Kidney (tissue), 14 donors: ENCODE data around the gene SLC16A9. TPM values are rescaled to one million over a fixed set of nuclear protein-coding genes. Genes with fewer than 3 reads are reported as not detected.
"Not testable (repeated sequence)": the region's sequence is repeated elsewhere in the genome, so short reads cannot be mapped to it uniquely, and the experiment has no call there.

Experiments
- DNase-seq, 5 donors: peaks; one replicate each; pipeline ENCODE4 v3.0.0-alpha.2; 2013 to 2020
- FAIRE-seq: peaks from 2 replicates; lab custom pipeline; 2012; peaks lifted over from hg19 to GRCh38; lab: Jason Lieb, UNC
- H3K27ac ChIP-seq, 2 donors: one replicate each; pipeline ENCODE4 v1.7.0; 2013; ENCODE audit warnings: low read depth in 2 of 2, low read length in 2 of 2, inconsistent platforms in 1 of 2
- H3K27me3 ChIP-seq: one replicate; pipeline ENCODE4 v1.7.1; 2013; ENCODE audit warnings: low read length, inconsistent platforms; ENCODE audit not compliant: control insufficient read depth, insufficient read depth
- H3K36me3 ChIP-seq, 3 donors: one replicate each; pipeline versions ENCODE4 v1.7.0 to v1.7.1; 2013; ENCODE audit warnings: low read length in 3 of 3, control low read depth in 1 of 3, inconsistent platforms in 1 of 3; ENCODE audit not compliant: insufficient read depth in 3 of 3, control insufficient read depth in 2 of 3
- H3K4me1 ChIP-seq, 3 donors: one replicate each; pipeline versions ENCODE4 v1.7.0 to v1.7.1; 2013; ENCODE audit warnings: low read length in 3 of 3, inconsistent platforms in 1 of 3, low read depth in 1 of 3; ENCODE audit not compliant: control insufficient read depth in 2 of 3, insufficient read depth in 2 of 3
- H3K4me3 ChIP-seq, 3 donors: one replicate each; pipeline versions ENCODE4 v1.7.0 to v1.8.1; 2013; ENCODE audit warnings: low read length in 3 of 3, control low read depth in 1 of 3, inconsistent platforms in 1 of 3
- H3K9ac ChIP-seq, 3 donors: one replicate each; pipeline versions ENCODE4 v1.7.0 to v1.7.1; 2013; ENCODE audit warnings: low read length in 3 of 3, control low read depth in 1 of 3, inconsistent platforms in 1 of 3
- H3K9me3 ChIP-seq, 3 donors: one replicate each; pipeline versions ENCODE4 v1.7.0 to v1.7.1; 2013; ENCODE audit warnings: low read length in 3 of 3, control low read depth in 1 of 3, inconsistent platforms in 1 of 3; ENCODE audit not compliant: control insufficient read depth in 2 of 3, insufficient read depth in 1 of 3
- CTCF ChIP-seq: IDR thresholded peaks from 3 replicates; pipeline ENCODE4 v1.5.1; 2012; ENCODE audit warnings: mild to moderate bottlenecking, moderate library complexity, borderline replicate concordance; ENCODE audit not compliant: insufficient read depth; ENCODE audit errors: extremely low read depth
- intact Hi-C: fragments of 100-400 bp; cut with DNase I; formaldehyde crosslinking; loops from one replicate; pipeline ENCODE4 v1.11.1; 2022
- polyA plus RNA-seq: library from polyadenylated mRNA; stranded (reverse); fragments of 350-450 nt; fragmentation: Illumina TruSeq; extraction: RNeasy Lipid Tissue Mini Kit (QIAGEN cat#74804); gene quantifications from one replicate; pipeline ENCODE4 v1.2.3, GENCODE V29; 2014; ENCODE audit warnings: low read depth, low replicate concordance; ENCODE audit not compliant: insufficient read depth
- total RNA-seq: library from RNA; stranded (reverse); fragmentation: NEBNext Ultra II Directional; extraction: Animal tissue kit (Norgen Biotek cat#: 25700); gene quantifications from one replicate; pipeline ENCODE4 v1.2.1, GENCODE V29; 2021
- donor health status: control.
- donor health status: control.
- donor health status: control.
- donor health status: control.
- donor health status: control.
- donor health status: DM: yes; HTN: yes; CAD: no.
- donor health status: Normal renal cell carcinoma (clear cell type).

The SLC16A9 gene
- total and polyA plus RNA-seq, 2 donors from 2014 or later = 15.5 to 91.1 TPM

DNA sequence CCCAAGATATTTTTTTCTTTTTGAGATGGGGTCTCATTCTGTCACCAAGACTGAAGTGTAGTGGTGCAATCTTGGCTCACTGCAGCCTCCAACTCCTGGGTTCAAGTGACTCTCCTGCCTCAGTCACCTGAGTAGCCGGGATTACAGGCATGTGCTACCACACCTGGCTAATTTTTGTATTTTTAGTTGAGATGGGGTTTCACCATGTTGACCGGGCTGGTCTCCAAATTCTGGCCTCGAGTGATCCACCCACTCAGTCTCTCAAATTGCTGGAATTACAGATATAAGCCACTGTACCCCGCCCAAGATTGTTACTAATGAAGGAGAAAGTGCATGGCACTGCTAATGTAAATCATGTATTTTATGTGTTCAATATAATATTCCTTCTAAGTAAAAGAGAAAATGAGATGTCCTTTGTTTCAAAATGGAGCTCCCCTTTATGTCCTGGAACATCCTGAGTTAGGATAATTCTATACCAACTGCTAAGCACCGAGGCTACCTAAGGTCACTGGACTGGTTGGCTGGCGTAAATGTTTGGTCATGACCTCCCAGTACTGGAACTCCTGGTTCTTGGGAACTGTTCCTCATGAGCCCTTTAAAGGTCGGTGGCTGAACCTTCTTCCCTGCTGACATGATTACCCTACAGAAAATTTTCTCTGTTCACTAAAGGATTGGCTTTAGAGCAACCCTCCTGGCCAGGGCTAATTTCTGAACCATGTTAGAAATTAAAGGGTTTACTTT, 59.9 kb downstream of the SLC16A9 start:
- Histone ChIP-seq H3K4me1 (peaks cover 0 to 8% (median 3%) of the 10 kb centered on the region in 3 donors), H3K9me3 (no peaks in the 10 kb centered on the region), H3K27me3 (no peaks in the 10 kb centered on the region), H3K9ac (no peak overlapping the region), H3K4me3 (no peak overlapping the region), H3K36me3 (peaks cover 0 to 4% (median 0%) of the 10 kb centered on the region in 3 donors), H3K27ac (no peak overlapping the region)
- no peak for TF ChIP-seq CTCF
- DNase-seq (no peak), FAIRE-seq (no peak)
- intact Hi-C loops = no loop called here

DNA sequence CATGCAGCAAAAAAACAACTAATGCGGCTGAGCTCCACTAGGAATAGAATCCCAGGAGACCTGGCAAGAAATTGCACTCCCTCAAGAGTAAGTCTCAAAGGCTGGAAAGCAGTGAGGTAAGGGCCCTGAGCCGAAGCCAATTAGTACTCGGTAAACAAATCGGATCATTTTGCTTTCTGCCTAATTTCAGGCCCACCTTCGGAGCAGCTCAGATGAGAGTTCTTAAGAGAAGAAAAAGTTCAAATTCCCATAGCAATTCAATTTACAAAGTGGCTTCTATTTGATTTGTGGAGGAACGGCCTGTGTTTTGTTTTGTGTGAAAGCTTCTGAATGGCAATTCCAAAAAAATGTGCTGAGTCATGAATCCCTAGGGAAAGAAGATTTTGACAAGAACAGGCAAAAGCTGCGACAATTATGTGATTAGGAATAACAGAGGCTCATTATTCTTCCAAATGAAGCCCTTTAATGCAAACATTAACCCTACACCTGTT, 60.9 kb downstream of the SLC16A9 start:
- no peaks in the 10 kb centered on the region for H3K27me3 ChIP-seq
- FAIRE-seq = no peak
- H3K9me3 ChIP-seq = no peaks in the 10 kb centered on the region
- no peak overlapping the region for H3K4me3 ChIP-seq
- no peak for DNase-seq
- no peak overlapping the region for H3K27ac ChIP-seq
- no peak overlapping the region for H3K9ac ChIP-seq
- peaks cover 0 to 4% (median 0%) of the 10 kb centered on the region in 3 donors for H3K36me3 ChIP-seq
- intact Hi-C loops = no loop called here
- no peak for TF ChIP-seq CTCF
- peaks cover 0 to 8% (median 3%) of the 10 kb centered on the region in 3 donors for H3K4me1 ChIP-seq

- Histone ChIP-seq H3K36me3 (no peaks in the 10 kb centered on the region), H3K4me1 (peaks cover 0 to 8% (median 3%) of the 10 kb centered on the region in 3 donors), H3K27ac (no peak overlapping the region), H3K4me3 (no peak overlapping the region), H3K9me3 (no peaks in the 10 kb centered on the region), H3K9ac (no peak overlapping the region), H3K27me3 (no peaks in the 10 kb centered on the region)
- intact Hi-C loops = no loop called here
- no peak for TF ChIP-seq CTCF
- DNase-seq (no peak), FAIRE-seq (no peak)
Observed at GRCh38 chr10:59644841-59645240, 64.8 kb downstream of the SLC16A9 start.

DNA sequence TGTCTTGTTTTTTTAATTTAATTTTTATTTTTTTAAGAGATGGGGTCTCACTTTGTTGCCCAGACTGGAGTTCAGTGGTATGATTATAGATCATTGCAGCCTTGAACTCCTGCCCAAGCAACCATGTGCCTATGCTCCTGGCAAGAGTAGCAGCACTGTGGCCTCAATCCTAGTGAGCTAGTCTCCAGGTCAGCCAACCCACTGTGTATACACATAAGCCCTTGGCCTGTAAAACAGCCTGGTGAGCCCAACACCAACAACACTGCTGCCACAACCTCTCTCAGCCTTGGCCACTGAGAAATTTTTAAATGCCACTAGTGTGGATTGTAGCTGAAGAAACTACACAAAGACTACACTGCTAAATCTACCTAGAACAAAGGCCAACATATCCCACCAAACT, 68.0 kb downstream of the SLC16A9 start:
- H3K4me1 ChIP-seq, H3K27ac ChIP-seq, H3K36me3 ChIP-seq, intact Hi-C loops, FAIRE-seq, H3K9ac ChIP-seq, H3K4me3 ChIP-seq, H3K27me3 ChIP-seq, DNase-seq, H3K9me3 ChIP-seq: not testable (repeated sequence)
